ENCODE measurements around the gene ZMIZ1.

GRCh38 chr10:79221110-79222051 lies 152.6 kb downstream of the ZMIZ1 start:
- TF ChIP-seq EZH2 (IDR thresholded peaks at IDR 0.05; ENCODE audit: low read length, missing control alignments) (no peak), CTCF (conservative IDR thresholded peaks at IDR 0.05 in 1 of 2, IDR thresholded peaks at IDR 0.05 in 1 of 2; ENCODE audit: low read depth in 1 of 2, low read length in 2 of 2) (no peak)

All from fibroblast of lung (primary cell).